Measurements from ENCODE around the gene SF3A2.

The SF3A2 gene

GRCh38 chr19:2207991-2208860 is 28.4 kb upstream of the SF3A2 start:
- DNase-seq, result no peak

- DNase-seq, result no peak
Measured at GRCh38 chr19:2208975-2209374, 27.6 kb upstream of the SF3A2 start.

- DNase-seq, result no peak
Measured at GRCh38 chr19:2209408-2209807, 27.2 kb upstream of the SF3A2 start.

- no peak for DNase-seq
Measured at GRCh38 chr19:2210206-2210605, 26.4 kb upstream of the SF3A2 start.

GRCh38 chr19:2210987-2211740 is 25.5 kb upstream of the SF3A2 start:
- no peak for DNase-seq

- DNase-seq, result no peak
Measured at GRCh38 chr19:2212861-2213711, 23.5 kb upstream of the SF3A2 start.

GRCh38 chr19:2213799-2214198 is 22.8 kb upstream of the SF3A2 start:
- no peak for DNase-seq

GRCh38 chr19:2214251-2214650 is 22.4 kb upstream of the SF3A2 start:
- no peak for DNase-seq

- no peak for DNase-seq
Measured at GRCh38 chr19:2215281-2215751, 21.3 kb upstream of the SF3A2 start.

- no peak for DNase-seq
Measured at GRCh38 chr19:2216361-2217225, 20.0 kb upstream of the SF3A2 start.

- no peak for DNase-seq
Measured at GRCh38 chr19:2217591-2217990, 19.0 kb upstream of the SF3A2 start.

- DNase-seq, result no peak
Measured at GRCh38 chr19:2219726-2220125, 16.9 kb upstream of the SF3A2 start.

- no peak for DNase-seq
Measured at GRCh38 chr19:2221250-2221831, 15.3 kb upstream of the SF3A2 start.

- no peak for DNase-seq
Measured at GRCh38 chr19:2221918-2222317, 14.7 kb upstream of the SF3A2 start.

GRCh38 chr19:2223391-2223790 is 13.2 kb upstream of the SF3A2 start:
- no peak for DNase-seq

GRCh38 chr19:2223959-2224358 is 12.7 kb upstream of the SF3A2 start:
- no peak for DNase-seq

GRCh38 chr19:2224754-2225349 is 11.8 kb upstream of the SF3A2 start:
- no peak for DNase-seq

GRCh38 chr19:2225415-2226050 is 11.1 kb upstream of the SF3A2 start:
- no peak for DNase-seq

GRCh38 chr19:2226051-2226839 is 10.4 kb upstream of the SF3A2 start:
- DNase-seq, result no peak

GRCh38 chr19:2226840-2227360 is 9.7 kb upstream of the SF3A2 start:
- DNase-seq, result no peak

All from NCI-H1694 treated with DMSO at 0.1 percent for 48 hours (cell line).